ENCODE measurements around the gene CCDC30.
A peak's percentile ranks its signal among the peaks of the same experiment; 100 is the strongest.

- TF ChIP-seq POLR2AphosphoS5 (IDR thresholded peaks at IDR 0.05), result peak in 2 of 3 donors; percentile 43 to 51
- no peak for TF ChIP-seq CTCF (IDR thresholded peaks at IDR 0.05)
- TF ChIP-seq EP300 (IDR thresholded peaks at IDR 0.05; ENCODE audit: low read depth), result no peak
- no peak for TF ChIP-seq POLR2A (IDR thresholded peaks at IDR 0.05)
Measured at GRCh38 chr1:42420121-42420520, 43.0 kb upstream of the CCDC30 start.

Data from transverse colon (tissue), 4 donors.